ENCODE results near the gene CACNA1E. TPM values are rescaled to one million over a fixed set of nuclear protein-coding genes. Genes with fewer than 3 reads are reported as not detected.

CACNA1E gene
- total RNA-seq, 1 experiment from 2014 or later: 0.46 TPM

DNA sequence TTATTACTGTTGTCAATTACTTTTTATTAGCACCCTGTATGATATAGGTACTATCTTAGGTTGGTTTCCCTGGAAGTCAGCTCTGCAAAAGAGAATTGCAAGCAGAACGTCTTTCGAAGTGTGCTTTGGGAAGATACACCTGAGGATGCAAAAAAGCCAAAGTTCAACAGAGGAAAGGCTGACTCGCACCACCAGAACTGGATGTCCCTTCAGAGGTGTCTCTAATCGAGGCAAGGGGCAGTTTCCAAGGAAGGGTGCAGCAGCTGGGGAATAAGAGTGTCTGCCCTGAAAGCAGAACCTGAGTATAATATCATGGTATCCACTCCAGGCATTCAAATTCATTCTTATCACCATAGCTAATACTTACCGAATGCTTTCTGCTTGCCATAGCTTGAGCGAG, 149.6 kb downstream of the CACNA1E start:
- Histone ChIP-seq H3K4ac (ENCODE audit: low read depth, low read length) (no peak overlapping the region), H4K20me1 (ENCODE audit: control insufficient read depth, insufficient read depth, insufficient read length) (no peaks in the 10 kb centered on the region), H3K27me3 (ENCODE audit: insufficient read depth, low read length) (no peaks in the 10 kb centered on the region), H3K79me1 (ENCODE audit: insufficient read depth, low read depth, low read length, poor library complexity, severe bottlenecking) (no peaks in the 10 kb centered on the region), H4K8ac (replicated peaks; ENCODE audit: insufficient read length, low read depth, low read length) (no peak overlapping the region), H3K23me2 (ENCODE audit: insufficient read length, low read depth, low read length, poor library complexity, severe bottlenecking) (no peaks in the 10 kb centered on the region), H4K91ac (ENCODE audit: insufficient read length, low read depth, low read length) (no peak overlapping the region), H2BK5ac (ENCODE audit: insufficient read length, low read length) (no peak overlapping the region), H3K27ac (ENCODE audit: insufficient read length, low read depth, low read length) (no peak overlapping the region), H3K4me2 (ENCODE audit: insufficient read depth, insufficient read length, low read length) (no peak overlapping the region), H3K18ac (ENCODE audit: insufficient read length, low read depth, low read length) (no peak overlapping the region), H4K5ac (ENCODE audit: insufficient read length, low read depth, low read length) (no peak overlapping the region), H3K79me2 (ENCODE audit: insufficient read depth, low read length) (no peaks in the 10 kb centered on the region), H2AFZ (ENCODE audit: low read length) (no peak overlapping the region), H2AK5ac (ENCODE audit: insufficient read length, low read length) (no peak overlapping the region), H3K4me1 (ENCODE audit: insufficient read depth, low read length) (no peaks in the 10 kb centered on the region), H3K56ac (ENCODE audit: insufficient read length, low read depth, low read length) (no peak overlapping the region), H3K9ac (ENCODE audit: extremely low read depth, insufficient read length, low read length) (no peak overlapping the region), H2BK120ac (ENCODE audit: low read depth, low read length, poor library complexity, severe bottlenecking) (no peak overlapping the region), H2BK12ac (ENCODE audit: insufficient read length, low read depth, low read length) (no peak overlapping the region), H3T11ph (ENCODE audit: low read length) (no peak overlapping the region), H3K9me3 (ENCODE audit: control insufficient read depth, low read depth, low read length) (no peaks in the 10 kb centered on the region), H3K23ac (ENCODE audit: insufficient read length, low read depth, low read length) (no peak overlapping the region), H2BK15ac (ENCODE audit: low read depth, low read length) (no peak overlapping the region), H3K14ac (ENCODE audit: insufficient read depth, low read length) (no peak overlapping the region), H2BK20ac (ENCODE audit: low read depth, low read length, poor library complexity, severe bottlenecking) (no peak overlapping the region)
- no peaks in the 10 kb centered on the region for H3K9me3 Mint-ChIP-seq
- no peak for DNase-seq
- TF ChIP-seq, protein P1, sequence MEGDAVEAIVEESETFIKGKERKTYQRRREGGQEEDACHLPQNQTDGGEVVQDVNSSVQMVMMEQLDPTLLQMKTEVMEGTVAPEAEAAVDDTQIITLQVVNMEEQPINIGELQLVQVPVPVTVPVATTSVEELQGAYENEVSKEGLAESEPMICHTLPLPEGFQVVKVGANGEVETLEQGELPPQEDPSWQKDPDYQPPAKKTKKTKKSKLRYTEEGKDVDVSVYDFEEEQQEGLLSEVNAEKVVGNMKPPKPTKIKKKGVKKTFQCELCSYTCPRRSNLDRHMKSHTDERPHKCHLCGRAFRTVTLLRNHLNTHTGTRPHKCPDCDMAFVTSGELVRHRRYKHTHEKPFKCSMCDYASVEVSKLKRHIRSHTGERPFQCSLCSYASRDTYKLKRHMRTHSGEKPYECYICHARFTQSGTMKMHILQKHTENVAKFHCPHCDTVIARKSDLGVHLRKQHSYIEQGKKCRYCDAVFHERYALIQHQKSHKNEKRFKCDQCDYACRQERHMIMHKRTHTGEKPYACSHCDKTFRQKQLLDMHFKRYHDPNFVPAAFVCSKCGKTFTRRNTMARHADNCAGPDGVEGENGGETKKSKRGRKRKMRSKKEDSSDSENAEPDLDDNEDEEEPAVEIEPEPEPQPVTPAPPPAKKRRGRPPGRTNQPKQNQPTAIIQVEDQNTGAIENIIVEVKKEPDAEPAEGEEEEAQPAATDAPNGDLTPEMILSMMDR (conservative IDR thresholded peaks at IDR 0.05): no peak
- H3K27ac Mint-ChIP-seq: no peak overlapping the region
- WGBS (ENCODE audit: extremely low coverage, insufficient read length, low lambda C conversion rate): no CpG with 5 or more reads among the region's 6 CpGs
- H3K4me3 Mint-ChIP-seq: no peak overlapping the region
- no peaks in the 10 kb centered on the region for H3K36me3 Mint-ChIP-seq (ENCODE audit: insufficient read depth in 1 of 3, low read depth in 3 of 3)
- H3K4me1 Mint-ChIP-seq: peaks cover 0 to 12% of the 10 kb centered on the region in 2 experiments; a peak in 2 of 4 replicates
- peaks cover 4% of the 10 kb centered on the region for H3K27me3 Mint-ChIP-seq (ENCODE audit: low read depth)
